Activated CD4-positive, alpha-beta T cell treated with anti-CD3 and anti-CD28 coated beads for 48 hours (primary cell): Measurements from ENCODE around the gene HSPA4.
"Not testable (repeated sequence)": the region's sequence is repeated elsewhere in the genome, so short reads cannot be mapped to it uniquely, and the experiment has no call there.

Experiments used
- DNase-seq: peaks from one replicate; pipeline ENCODE4 v3.0.0-alpha.2; 2020

Gene HSPA4

DNA sequence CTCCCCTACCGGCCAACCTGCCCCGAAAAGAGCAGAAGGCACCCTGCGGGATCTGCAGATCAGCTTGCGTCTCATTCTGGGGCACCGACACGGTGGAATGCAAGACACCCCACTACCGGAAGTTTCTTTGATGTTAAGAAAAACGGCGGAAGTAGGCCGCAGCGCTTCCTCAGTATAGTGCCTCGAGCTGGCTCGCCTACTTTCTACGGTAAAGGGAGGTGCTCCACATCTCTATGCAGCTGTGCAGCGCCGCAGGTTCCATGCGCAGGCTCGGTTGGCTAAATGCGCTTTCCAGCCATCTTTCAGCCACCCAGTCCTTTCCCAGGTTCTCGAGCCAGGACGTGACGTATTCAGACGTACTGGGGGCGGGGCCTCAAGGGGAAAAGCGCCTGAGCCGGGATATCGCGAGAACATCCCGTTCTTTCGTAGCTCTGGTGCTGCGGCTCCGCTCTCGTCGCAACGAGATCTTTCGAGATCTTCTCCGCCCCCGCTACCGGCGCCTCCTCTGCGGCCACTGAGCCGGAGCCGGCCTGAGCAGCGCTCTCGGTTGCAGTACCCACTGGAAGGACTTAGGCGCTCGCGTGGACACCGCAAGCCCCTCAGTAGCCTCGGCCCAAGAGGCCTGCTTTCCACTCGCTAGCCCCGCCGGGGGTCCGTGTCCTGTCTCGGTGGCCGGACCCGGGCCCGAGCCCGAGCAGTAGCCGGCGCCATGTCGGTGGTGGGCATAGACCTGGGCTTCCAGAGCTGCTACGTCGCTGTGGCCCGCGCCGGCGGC lies at the start of gene HSPA4:
Gene HSPA4 (plus strand): TSS at position 472 of the 775 bp plus-strand sequence. CDS start 238 bp downstream, at position 710.
- peak; percentile 98 for DNase-seq

DNA sequence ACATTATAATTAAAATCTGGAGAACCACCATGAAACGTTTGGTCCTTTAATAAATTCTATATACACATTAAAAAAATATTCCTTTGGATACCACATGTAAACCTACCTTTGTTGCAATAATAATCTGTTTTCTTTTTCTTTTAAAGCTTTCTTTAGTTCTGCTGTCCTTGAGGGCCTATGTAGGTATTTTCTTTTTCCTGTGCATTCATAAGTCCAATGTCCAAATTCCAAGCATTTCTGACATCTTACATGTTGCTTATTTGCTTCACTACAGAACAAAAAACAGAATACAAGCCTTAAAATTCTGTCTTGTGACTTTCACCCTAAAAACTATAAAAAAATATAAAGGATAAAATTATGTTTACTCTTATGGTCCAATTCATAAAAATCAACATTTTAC lies 45.2 kb upstream of the HSPA4 start:
- DNase-seq: no peak

DNA sequence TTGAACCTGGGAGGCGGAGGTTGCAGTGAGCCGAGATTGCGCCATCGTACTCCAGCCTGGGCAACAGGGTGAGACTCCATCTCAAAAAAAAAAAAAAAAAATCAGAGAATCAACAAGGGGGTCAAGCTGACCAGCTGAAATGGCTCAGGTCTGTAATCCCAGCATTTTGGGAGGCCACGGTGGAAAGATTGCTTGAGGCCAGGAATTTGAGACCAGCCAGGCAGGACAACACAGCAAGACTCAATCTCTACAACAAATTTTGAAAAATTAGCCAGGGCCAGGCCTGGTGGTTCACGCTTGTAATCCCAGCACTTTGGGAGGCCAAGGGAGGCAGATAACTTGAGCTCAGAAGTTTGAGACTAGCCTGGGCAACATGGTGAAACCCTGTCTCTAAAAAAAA lies 43.4 kb upstream of the HSPA4 start:
- not testable (repeated sequence) for DNase-seq

DNA sequence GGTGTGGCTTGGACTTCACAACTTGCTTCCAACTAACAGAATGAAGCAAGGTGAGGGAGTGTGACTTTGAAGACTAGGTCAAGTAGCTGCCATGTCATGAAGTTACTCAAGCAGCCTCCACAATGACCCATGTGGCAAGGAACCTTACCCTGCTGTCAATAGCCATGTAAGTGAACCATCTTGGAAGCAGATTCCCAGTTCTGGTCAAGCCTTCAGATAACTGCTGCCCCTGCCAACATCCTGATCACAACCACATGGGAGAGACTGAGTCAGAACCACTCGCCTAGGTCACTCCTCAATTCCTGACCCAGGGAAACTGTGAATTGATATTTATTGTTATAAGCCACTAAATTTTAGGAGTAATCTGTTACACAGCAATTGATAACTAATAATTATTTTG lies 36.3 kb upstream of the HSPA4 start:
- DNase-seq: no peak

DNA sequence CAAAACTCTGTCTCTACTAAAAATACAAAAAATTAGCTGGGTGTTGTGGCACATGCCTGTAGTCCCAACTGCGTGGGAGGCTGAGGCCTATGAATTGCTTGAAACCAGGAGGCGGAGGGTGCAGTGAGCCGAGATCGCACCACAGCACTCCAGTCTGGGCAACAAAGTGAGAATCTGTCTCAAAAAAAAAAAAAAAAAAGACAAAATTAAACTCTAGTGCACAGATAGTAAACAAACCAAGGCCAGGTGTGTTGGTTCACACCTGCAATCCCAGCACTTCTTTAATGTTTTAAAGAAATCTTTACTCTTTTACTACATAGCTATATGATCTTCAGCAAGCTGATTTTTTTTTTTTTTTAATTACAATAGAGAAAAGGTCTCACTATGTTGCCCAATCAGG lies 33.8 kb upstream of the HSPA4 start:
- DNase-seq: no peak

DNA sequence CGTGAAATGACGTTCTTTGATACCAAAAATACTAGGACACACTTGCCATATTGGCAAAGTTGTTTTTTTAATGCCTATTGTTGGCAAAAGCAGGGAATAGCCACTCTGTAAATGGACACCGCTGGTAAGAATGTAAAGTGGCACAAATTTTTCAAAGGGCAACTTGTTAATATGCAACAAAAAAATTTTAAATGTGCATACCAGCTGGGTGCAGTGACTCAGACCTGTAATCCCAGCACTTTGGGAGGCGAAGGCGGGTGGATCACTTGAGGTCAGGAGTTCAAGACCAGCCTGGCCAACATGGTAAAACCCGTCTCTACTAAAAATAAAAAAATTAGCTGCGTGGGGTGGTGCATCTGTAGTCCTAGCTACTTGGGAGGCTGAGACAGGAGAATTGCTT lies 32.3 kb upstream of the HSPA4 start:
- not testable (repeated sequence) for DNase-seq

DNA sequence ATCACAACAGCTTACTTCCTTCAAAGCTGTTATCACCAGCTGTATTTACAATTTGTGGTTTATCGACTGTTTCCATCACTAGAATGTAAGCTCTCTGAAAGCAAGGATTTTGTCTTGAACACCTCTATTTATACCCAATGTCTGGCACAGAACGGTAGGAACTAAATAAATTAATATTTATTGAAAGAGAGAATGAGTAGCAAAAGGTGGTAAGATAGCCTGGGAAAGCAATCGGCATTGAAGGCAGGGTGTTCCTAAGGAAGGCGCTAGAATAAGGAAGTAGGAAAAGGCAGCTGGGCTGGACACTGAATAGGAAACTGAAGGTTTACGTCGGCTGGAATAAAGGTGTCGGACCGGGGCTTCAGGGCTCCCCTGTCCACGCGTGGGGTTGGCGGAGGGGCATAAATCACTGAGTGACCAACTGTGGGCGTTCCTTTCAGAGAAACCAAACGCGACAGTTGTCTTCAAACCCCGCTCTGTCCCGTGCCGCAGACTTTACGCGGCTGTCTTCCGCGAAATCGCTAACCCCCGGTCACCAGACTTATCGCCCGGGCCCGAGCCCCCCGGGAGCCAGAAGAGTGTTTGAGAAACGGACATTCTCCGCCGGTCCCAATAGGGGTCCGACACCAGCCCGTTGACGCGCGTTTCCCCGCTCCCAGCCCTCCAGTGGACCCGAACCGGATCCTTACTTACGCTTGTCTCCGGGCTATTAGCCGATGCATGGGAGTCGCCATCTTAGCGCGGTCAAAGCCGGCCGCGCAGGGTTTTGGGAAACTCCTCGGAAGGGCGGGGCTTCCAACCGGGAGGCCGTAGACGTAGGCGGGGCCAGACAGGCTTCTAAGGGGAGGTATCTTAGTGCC lies 25.8 kb upstream of the HSPA4 start, which contains the start of gene ZCCHC10:
Gene ZCCHC10 (minus strand): TSS at position 746 of the 860 bp plus-strand sequence. CDS start 12 bp downstream, at position 734.
- peak; percentile 95 for DNase-seq

DNA sequence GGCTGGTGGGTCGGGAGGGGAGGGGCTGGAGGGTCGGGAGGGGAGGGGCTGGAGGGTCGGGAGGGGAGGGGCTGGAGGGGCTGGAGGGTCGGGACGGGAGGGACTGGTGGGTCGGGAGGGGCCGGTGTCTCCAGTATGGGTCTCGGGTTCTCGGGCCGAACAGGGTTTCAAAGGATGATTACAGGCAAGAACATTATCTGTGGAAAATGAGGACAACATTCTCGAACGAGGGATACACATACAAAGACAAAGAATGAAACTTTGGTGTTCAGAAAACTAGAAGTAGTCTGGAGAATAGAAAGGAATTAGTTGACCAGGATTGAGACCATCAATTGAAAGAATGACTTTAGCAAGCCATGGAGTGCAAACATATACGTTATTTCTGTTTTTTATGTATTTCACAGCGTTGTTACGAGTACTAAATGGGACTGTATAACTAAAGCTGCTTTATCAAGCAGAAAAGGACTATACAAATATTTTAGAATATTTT lies 25.1 kb upstream of the HSPA4 start:
- DNase-seq: no peak

DNA sequence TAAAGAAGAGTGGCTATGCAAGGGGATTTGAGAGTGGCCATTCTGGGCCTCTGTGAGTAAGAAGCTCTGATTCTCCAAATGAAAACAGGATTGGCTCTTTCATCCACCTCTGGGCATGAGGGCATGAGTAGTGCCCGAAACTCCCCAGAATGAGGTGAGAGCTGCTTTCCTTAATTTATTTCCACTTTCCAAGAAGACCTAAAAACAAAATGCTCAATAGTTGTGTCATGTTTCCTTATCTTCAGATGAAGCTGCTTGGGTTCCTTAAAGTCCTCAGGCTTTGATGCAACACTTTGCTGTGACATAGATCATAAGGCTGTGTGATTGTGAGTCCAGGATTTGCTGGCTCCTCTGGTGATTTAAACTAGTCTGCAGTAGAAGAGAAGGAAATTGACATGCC lies 22.4 kb upstream of the HSPA4 start:
- DNase-seq: no peak

DNA sequence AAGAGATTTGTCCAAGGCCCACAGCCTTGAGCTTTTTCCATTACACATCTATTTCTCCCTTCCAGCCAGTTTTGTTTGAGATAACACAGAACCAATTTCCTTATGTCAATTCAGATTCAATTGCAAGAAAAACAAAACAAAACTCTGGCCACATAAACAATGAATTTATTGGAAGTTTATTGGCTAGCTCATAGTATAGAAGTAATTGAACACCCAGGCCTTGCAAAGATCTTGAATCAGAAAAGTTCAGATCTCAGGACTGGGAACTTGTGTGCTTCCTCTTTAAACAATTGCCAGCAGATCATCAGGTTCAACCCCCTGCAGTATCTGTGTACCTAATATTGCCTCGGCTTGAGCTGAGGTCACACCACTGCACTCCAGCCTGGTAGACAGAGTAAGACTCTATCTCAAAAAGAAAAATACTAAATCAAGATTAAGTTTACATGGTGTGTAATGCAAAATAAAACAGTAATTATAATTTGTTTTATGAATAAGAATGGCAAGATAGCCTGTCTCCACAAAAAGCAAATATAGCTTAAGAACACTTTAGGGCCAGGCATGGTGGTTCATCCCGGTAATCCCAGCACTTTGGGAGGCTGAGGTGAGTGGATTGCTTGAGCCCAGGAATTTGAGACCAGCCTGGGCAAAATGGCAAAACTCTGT lies 21.3 kb upstream of the HSPA4 start:
- DNase-seq: no peak

DNA sequence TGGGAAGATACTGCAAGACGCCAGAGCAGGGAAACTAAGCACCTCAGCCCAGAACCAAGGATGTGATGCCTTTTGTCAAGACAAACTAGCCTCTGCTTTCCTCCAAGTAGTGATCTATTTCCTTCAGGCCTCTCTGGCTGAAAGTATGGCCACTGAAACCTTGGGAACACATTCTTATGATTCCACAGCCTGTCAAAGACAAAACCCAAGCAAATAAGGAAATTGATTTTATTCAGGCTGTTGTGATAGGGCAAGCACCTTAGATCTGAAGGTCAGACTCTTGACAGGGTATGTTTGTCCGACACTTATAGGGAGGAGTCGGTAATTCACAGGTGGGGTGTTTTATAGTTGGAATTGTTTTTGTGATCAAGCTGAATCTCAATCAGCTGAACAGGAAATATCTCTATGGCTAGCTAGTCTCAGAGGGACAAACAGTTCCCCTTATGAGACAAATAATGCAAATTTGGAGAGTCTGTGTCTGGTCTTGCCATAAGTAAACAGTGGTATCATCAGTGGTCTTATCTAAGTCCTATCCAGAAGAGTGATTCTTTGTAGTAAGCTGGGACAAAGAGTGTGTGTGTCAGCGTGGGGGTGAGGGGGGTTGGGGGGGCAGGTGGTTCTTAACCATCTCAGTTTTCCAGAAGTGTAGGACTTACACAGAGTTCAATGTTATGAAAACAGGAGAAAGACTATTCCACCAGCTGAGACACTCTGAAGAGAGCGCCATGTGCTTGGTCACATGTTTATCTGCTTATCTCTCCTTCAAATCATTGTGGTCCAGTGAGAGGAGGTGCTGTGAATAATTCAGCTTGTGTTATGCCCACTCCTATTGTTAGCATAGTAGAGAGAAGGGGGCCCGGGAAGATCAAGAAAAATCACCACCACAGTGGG lies 18.7 kb upstream of the HSPA4 start:
- DNase-seq: no peak

DNA sequence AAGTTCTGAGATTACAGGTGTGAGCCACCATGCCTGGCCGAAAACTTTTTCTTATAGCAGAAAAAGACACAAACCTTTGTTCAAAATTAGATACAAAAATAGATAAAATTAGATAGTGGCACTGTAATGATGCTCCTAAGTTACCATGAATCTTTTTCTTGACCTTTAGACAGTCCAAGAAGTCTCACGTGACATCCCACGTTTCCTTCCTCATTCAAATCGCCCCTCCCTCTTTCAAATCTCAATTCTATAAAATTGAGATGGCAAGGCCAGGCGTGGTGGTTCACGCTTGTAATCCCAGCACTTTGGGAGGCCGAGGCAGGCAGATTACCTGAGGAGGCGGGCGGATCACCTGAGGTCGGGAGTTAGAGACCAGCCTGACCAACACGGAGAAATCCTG lies 17.7 kb upstream of the HSPA4 start:
- DNase-seq: no peak

DNA sequence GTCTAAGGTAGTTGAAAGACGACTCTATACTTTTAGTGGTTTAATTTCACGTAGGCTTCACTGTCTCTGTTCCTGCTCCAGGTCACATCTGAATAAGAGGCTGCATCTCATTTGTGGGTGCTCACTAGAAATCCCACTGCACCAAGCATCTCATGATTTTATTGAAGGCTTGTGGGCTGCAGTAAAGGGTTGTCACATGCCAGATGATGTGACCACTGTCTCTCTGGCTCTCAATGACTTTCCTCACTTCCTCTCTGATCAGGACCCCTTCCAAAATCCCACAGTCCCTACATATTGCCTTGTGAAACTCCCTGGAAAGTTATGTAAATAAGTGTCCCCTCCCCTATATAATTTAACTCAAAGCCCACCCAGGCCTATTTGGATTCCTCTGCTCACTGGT lies 16.6 kb upstream of the HSPA4 start:
- DNase-seq: no peak

DNA sequence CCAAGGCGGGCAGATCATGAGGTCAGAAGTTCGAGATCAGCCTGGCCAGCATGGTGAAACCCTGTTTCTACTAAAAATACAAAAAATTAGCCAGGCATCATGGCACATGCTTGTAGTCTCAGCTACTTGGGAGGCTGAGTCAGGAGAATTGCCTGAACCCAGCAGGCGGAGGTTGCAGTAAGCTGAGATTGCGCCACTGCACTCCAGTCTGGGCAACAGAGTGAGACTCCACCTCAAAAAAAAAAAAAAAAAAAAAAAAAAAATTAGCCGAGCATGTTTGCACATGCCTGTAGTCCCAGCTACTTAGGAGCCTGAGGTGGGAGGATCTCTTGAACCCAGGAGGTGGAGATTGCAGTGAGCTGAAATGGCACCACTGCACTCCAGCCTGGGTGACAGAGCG lies 15.1 kb upstream of the HSPA4 start:
- not testable (repeated sequence) for DNase-seq

DNA sequence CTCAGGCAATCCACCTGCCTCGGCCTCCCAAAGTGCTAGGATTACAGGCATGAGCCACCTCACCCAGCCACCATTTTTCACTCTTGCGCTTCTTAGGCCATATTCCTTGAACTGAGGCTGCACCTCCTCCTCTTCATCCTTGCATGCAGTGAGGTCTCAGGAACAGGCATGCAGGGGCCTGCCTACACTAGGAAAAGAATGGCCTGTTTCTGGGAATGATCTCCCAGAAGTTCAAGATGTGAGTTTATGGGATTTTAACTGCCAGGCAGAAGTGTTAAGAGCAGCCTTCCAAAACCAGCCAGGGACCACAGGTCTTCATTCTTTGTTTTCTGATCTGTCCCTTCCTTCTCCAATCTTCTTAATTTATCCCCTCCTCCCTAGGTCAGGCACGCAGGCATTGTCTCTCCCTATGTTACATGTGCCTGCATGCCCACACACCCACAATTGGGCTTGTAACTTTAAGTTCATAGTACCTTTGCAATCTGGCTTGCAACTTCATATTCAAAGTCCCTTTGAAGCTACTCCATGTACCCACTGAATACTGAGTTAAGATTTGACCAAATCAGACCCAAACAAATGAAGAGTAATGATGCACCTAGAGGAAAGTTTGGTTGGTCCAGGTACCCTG lies 10.5 kb upstream of the HSPA4 start:
- DNase-seq: no peak

DNA sequence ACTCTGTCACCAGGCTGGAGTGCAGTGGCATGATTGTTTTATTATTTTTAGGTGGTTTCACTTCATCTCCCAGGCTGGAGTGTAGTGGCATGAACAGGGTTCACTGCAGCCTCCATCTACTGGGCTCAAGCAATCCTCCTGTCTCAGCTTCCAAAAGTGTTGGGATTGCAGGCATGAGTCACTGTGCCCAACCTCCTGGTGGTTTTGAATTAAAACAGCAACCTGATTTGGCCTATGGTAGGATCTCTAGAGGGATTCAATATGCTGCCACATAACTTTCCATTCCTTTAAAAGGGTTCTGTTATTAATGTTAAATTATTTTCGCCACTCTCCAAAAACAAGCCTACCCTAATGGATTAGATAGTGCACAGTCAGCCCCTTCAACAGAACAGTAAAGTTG lies 9.9 kb upstream of the HSPA4 start:
- DNase-seq: no peak

DNA sequence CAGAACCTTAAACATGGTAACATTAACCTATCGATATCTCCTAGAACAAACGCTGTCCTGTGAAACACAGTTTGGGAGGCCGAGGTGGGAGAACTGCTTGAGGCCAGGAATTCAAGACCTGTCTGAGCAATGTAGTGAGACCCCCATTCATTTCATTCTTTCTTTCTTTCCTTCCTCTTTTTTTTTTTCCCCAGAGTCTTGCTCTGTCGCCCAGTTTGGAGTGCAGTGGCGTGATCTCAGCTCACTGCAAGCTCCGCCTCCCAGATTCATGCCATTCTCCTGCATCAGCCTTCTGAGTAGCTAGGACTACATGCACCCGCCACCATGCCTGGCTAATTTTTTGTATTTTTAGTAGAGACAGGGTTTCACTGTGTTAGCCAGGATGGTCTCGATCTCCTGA lies 5.3 kb upstream of the HSPA4 start:
- DNase-seq: not testable (repeated sequence)

DNA sequence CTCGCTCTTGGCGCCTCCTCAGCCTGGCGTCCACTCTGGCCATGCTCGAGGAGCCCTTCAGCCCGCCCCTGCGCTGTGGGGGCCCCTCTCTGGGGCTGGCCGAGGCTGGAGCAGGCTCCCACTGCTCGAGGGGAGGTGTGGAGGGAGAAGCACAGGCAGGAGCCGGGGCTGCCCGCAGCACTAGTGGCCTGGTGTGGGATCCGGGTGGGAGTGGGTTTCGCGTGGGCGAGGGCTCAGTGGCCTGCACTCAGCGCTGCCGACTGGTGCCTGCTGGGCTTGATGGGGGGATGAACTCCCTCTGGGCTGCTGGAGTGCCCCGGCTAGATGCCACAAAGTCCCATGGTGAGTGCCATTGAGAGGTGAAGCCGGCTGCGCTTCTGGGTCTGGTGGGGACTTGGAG lies 4.4 kb upstream of the HSPA4 start:
- DNase-seq: no peak

DNA sequence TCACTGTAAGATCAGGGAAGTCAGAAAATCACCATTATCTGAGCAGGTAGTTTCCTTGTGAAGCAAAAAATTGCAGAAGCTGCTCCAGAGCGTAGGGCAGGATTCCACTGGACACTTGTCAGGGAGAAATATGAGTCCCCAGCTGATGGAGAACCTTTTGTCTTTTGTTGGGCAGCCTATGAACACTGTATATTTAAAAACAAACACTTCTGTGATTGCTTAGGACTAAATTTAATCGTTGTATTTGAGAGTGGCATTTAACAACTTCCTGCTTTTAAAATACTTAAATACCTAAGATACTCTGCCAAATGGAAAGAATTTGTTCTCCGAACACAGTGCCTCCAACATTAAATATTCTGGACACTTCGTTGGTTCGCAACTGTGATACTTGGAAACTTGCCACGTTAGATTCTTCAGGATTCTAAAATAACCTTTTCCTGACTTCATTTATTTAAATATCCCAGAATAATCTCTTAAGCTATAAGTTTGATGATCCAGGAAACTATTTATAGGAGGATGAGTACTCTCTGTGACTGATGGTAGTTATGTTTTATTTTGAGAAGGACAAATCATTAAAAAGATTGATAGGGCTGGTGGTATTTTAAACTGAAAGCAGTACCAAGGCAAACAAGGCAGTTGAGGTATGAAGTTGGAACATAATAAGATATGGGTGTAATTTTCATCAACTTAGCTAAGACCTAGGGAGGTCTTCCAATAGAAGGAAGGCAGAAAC lies 2.7 kb upstream of the HSPA4 start:
- DNase-seq: no peak

DNA sequence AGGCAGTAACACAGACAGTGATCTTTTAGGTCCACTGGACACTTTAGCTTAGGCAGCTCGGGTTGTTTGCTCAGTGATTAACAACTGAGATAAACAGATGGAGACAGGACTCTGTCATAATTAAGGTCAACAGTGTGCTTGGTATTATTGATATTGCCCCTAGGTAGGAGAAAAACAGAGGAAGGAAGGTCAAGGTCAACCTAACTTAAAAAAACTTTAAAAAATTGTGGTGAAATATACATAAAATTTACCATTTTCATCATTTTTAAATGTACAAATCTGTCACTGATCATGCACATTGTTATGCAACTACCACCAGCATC lies 2.1 kb upstream of the HSPA4 start:
- no peak for DNase-seq

DNA sequence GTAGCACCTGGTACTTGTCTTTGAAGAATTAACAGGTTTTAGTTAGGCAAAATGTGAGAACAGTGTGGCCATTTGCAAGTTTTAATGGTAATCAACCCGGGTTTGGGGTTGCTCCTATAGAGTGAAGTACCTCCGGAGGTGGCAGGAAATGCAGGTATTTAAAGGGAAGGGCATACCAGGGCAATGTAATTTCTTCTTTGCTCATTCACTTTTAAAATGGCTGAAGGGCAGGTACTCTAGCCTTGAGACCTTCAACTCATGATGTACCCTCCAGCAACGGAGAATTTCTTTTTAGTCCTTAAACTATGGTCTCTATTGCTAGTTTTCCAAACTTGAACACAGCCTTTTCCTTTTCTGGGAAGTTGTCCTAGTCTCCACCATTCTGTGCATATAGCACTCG lies 1.3 kb upstream of the HSPA4 start:
- DNase-seq: peak; percentile 14
